AG04450 (cell line): ENCODE data around the gene RPS6KA4. TPM values are rescaled to one million over a fixed set of nuclear protein-coding genes. Genes with fewer than 3 reads are reported as not detected.
A peak's percentile ranks its signal among the peaks of the same experiment; 100 is the strongest.

Experiments
- CTCF ChIA-PET: fragments of 300-600, 350-600 bp; formaldehyde crosslinking; extraction: SDS; loops from one replicate; lab custom pipeline; 2022; ENCODE audit warnings: antibody characterized with exemption, inconsistent platforms; lab: Charles Lee
- POLR2A ChIA-PET: fragments of 350-600 bp; formaldehyde crosslinking; extraction: SDS; loops from one replicate; lab custom pipeline; 2021; ENCODE audit warnings: antibody characterized with exemption, inconsistent platforms; lab: Yijun Ruan, JAX
- DNase-seq: peaks from one replicate; pipeline ENCODE4 v3.0.0-alpha.2; 2011; ENCODE audit warnings: low read depth, low spot score
- H3K27ac ChIP-seq: one replicate; pipeline ENCODE4 v1.5.1; 2012; ENCODE audit warnings: low read depth, low read length, control low read depth
- H3K27me3 ChIP-seq: one replicate; pipeline ENCODE4 v1.6.0; 2012; ENCODE audit warnings: low read length; ENCODE audit not compliant: control insufficient read depth, insufficient read depth
- H3K4me3 ChIP-seq: 2 replicates; pipeline ENCODE4 v1.5.1; 2011; ENCODE audit warnings: mild to moderate bottlenecking, low read depth, low read length, control low read depth
- H3K9me3 ChIP-seq: 2 replicates; pipeline ENCODE4 v1.5.1; 2012; ENCODE audit warnings: low read length; ENCODE audit not compliant: control insufficient read depth, insufficient read depth
- polyA plus RNA-seq: library from polyadenylated mRNA; depleted of rRNA; stranded (reverse); fragments of >200 nt; gene quantifications from 2 replicates; pipeline ENCODE4 v1.2.3, GENCODE V29; 2011
- TF ChIP-seq, protein P1 (sequence below): IDR thresholded peaks from 2 replicates; pipeline ENCODE4 v1.5.1; 2011; ENCODE audit warnings: low read depth, low read length, control low read depth, inconsistent platforms

The RPS6KA4 gene
- polyA plus RNA-seq, 1 experiment = 21.9 TPM

DNA sequence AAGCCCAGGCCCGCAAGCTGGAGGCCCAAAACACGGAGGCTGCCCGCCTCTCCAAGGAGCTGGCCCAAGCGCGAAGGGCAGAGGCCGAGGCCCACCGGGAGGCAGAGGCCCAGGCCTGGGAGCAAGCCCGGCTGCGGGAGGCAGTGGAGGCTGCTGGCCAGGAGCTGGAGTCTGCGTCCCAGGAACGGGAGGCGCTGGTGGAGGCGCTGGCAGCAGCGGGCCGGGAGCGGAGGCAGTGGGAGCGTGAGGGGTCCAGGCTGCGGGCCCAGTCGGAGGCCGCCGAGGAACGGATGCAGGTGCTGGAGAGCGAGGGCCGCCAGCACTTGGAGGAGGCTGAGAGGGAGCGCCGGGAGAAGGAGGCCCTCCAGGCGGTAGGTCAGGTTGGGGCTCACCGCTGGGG is 14.2 kb upstream of the RPS6KA4 start:
- CTCF ChIA-PET = interaction anchor here (1.3 to 1.9 kb wide), 2 partner anchors 10 to 41 kb away, joined by 3 to 18 read pairs; no protein-coding TSS in a partner anchor
- POLR2A ChIA-PET = no interaction called here
- Histone ChIP-seq H3K27ac (no peak overlapping the region), H3K4me3 (no peak overlapping the region), H3K27me3 (no peaks in the 10 kb centered on the region), H3K9me3 (peaks cover 4% of the 10 kb centered on the region; the same call in 1 of the 2 replicates)
- TF ChIP-seq, protein P1, sequence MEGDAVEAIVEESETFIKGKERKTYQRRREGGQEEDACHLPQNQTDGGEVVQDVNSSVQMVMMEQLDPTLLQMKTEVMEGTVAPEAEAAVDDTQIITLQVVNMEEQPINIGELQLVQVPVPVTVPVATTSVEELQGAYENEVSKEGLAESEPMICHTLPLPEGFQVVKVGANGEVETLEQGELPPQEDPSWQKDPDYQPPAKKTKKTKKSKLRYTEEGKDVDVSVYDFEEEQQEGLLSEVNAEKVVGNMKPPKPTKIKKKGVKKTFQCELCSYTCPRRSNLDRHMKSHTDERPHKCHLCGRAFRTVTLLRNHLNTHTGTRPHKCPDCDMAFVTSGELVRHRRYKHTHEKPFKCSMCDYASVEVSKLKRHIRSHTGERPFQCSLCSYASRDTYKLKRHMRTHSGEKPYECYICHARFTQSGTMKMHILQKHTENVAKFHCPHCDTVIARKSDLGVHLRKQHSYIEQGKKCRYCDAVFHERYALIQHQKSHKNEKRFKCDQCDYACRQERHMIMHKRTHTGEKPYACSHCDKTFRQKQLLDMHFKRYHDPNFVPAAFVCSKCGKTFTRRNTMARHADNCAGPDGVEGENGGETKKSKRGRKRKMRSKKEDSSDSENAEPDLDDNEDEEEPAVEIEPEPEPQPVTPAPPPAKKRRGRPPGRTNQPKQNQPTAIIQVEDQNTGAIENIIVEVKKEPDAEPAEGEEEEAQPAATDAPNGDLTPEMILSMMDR = no peak
- no peak for DNase-seq

DNA sequence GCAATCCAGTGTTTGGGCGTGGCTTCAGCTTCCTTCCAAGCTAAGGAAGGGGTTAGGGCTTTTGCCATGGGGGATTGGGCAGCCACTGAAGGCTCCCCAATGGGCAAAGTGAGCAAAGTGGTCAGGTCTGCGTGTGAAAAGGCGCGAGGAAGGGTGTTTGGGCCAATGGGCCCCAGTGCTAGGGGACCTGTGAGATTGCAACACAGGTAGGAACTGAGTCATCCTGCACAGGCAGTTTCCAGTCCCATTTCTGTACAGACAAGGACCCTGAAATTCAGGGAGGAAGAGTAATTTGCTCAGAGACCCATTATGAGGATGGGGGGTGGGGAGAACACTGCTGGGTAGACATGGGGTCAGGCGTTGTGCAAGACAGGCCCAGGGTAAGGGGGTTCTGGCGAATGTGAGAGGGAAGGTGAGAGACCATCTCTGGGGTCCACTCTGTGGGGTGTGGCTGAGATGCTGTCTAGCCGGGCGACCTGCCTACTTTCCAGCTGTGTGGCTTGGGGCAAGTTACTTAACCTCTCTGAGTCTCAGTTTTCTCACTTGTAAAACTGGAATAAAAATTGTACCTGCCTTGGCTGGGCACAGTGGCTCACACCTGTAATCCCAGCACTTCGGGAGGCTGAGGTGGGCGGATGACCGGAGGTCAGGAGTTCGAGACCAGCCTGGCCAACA is 11.6 kb upstream of the RPS6KA4 start:
- POLR2A ChIA-PET = no interaction called here
- no peak for DNase-seq
- CTCF ChIA-PET = interaction anchor here (1.6 kb wide), 1 partner anchor 46 kb away, joined by 5 read pairs; no protein-coding TSS in a partner anchor
- H3K27me3 ChIP-seq = no peaks in the 10 kb centered on the region
- no peaks in the 10 kb centered on the region for H3K9me3 ChIP-seq
- no peak overlapping the region for H3K27ac ChIP-seq
- H3K4me3 ChIP-seq = no peak overlapping the region
- TF ChIP-seq, protein P1 = no peak

DNA sequence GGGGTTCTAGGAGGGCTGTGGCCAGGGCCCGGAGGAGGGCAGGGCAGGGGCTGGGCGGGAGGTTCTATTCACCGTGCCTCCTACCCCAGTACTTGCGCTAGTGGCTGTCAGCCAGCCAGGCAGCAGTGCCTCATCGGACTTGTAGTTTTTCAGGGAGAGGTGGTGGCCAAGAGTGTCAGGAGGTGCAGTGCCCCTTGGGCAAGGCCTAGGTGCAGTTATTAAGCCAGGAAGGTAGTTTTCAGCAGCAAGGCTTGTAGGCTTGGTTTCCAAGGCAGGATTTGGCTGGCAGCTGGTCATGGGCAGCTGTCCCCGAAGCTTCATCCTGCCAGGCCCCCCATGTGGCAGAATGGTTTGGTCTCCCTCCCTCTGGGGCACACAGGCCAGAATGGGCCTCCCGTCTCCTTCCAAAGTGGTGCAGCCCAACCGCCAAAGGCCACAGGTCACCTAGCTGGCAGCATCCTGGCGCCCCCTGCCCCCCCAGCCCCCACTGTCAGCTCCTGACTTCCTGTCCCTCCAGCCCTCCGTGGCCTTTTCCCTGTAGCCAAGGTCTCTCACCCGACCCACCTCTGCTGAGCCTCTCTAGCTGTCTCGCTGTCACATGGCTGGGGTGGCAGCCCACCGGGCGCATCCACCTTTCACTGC is 10.5 kb upstream of the RPS6KA4 start:
- POLR2A ChIA-PET = no interaction called here
- CTCF ChIA-PET = interaction anchor here (0.6 to 1.6 kb wide), 2 partner anchors 10 to 47 kb away, joined by 3 to 5 read pairs; no protein-coding TSS in a partner anchor

DNA sequence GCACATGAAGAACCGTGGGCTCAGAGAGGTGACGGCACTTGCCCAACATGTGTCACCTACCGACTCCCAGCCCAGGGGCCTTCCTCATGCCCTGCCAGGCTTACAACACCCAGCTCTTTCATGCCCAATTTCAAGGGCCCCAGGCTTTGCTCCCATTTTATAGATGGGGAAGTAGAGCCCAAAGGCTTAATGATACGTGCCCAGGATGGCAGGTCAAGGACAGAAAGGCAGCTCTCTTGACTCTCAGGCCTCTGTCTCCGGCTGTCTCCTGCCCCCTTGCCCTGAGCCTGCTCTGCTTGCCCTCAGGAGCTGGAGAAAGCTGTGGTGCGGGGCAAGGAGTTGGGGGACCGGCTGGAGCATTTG is 10.0 kb upstream of the RPS6KA4 start:
- Histone ChIP-seq H3K27me3 (no peaks in the 10 kb centered on the region), H3K9me3 (no peaks in the 10 kb centered on the region), H3K27ac (no peak overlapping the region), H3K4me3 (no peak overlapping the region)
- ChIA-PET CTCF (interaction anchor here (0.6 to 0.8 kb wide), 2 partner anchors 11 to 45 kb away, joined by 3 to 4 read pairs; no protein-coding TSS in a partner anchor), POLR2A (interaction anchor here (1.0 kb wide), 1 partner anchor 32 kb away, joined by 3 read pairs; the partner anchor contains the start of genes PRDX5 and TRMT112)
- TF ChIP-seq, protein P1 = no peak
- no peak for DNase-seq

More for the DNA sequence above, 10.5 kb upstream of the RPS6KA4 start:
- TF ChIP-seq, protein P1 = no peak
- peak overlapping the region; percentile 11 for H3K27ac ChIP-seq
- H3K4me3 ChIP-seq = no peak overlapping the region
- no peaks in the 10 kb centered on the region for H3K27me3 ChIP-seq
- peak; percentile 13 for DNase-seq
- no peaks in the 10 kb centered on the region for H3K9me3 ChIP-seq
